H1 (cell line): ENCODE measurements around the gene ADCY2. TPM values are rescaled to one million over a fixed set of nuclear protein-coding genes. Genes with fewer than 3 reads are reported as not detected.

Experiments
- JUND ChIP-seq: IDR thresholded peaks from 2 replicates; pipeline ENCODE4 v1.6.1; 2011; ENCODE audit warnings: mild to moderate bottlenecking, improper control_type of control experiment, low read length
- SIRT6 ChIP-seq: IDR thresholded peaks from one replicate; pipeline ENCODE4 v1.7.1; 2012; ENCODE audit warnings: low read length, inconsistent platforms
- YY1 ChIP-seq: IDR thresholded peaks from 2 replicates; pipeline ENCODE4 v1.6.1; 2011; ENCODE audit warnings: low read depth, mild to moderate bottlenecking, low read length
- polyA plus RNA-seq, 7 experiments: library from polyadenylated mRNA; depleted of rRNA in 3 of 7; stranded (reverse) in 5 of 7; unstranded in 2 of 7; fragments of >200 nt in 5 of 7; fragments of 200-250 nt in 2 of 7; gene quantifications; 1 replicate in 5 of 7; 2 replicates in 1 of 7; 4 replicates in 1 of 7; pipeline versions ENCODE4 v1.2.1 to v1.2.3, GENCODE V29; 2011 to 2013; ENCODE audit warnings: missing spikeins in 2 of 7, mixed read lengths in 2 of 7
- total RNA-seq: library from RNA; stranded (reverse); fragmentation: NEBNext Ultra II Directional; extraction: Animal tissue kit (Norgen Biotek cat#: 25700); gene quantifications from 2 replicates; pipeline ENCODE4 v1.2.1, GENCODE V29; 2021

ADCY2 gene
- total and polyA plus RNA-seq, 2 of the 8 experiments (the other 6 are each of a cell fraction or from before 2014, with no cell fraction given) = 35.8 to 122 TPM

GRCh38 chr5:7852988-7853387, 457.1 kb downstream of the ADCY2 start (continued):
- TF ChIP-seq SIRT6 (no peak), YY1 (no peak), JUND (no peak)
- TF ChIP-seq, all 59 proteins: peak for 0
